HG03139 (cell line): ENCODE results near the gene KIF6.

Experiments used
- ATAC-seq: cut with Tn5 transposase; IDR thresholded peaks from one replicate; pipeline ENCODE4 v1.9.1; 2021; ENCODE audit not compliant: unreplicated experiment

KIF6 gene, protein sequence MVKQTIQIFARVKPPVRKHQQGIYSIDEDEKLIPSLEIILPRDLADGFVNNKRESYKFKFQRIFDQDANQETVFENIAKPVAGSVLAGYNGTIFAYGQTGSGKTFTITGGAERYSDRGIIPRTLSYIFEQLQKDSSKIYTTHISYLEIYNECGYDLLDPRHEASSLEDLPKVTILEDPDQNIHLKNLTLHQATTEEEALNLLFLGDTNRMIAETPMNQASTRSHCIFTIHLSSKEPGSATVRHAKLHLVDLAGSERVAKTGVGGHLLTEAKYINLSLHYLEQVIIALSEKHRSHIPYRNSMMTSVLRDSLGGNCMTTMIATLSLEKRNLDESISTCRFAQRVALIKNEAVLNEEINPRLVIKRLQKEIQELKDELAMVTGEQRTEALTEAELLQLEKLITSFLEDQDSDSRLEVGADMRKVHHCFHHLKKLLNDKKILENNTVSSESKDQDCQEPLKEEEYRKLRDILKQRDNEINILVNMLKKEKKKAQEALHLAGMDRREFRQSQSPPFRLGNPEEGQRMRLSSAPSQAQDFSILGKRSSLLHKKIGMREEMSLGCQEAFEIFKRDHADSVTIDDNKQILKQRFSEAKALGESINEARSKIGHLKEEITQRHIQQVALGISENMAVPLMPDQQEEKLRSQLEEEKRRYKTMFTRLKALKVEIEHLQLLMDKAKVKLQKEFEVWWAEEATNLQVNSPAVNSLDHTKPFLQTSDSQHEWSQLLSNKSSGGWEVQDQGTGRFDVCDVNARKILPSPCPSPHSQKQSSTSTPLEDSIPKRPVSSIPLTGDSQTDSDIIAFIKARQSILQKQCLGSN

GRCh38 chr6:39724787-39725631 lies at the start of gene KIF6:
TSS of gene KIF6 (minus strand) at chr6:39725408. CDS start at chr6:39725310, 98 bp downstream.
- peak; percentile 95 for ATAC-seq

GRCh38 chr6:39773782-39774181 lies 48.6 kb upstream of the KIF6 start:
- no peak for ATAC-seq

- ATAC-seq, result no peak
Observed at GRCh38 chr6:39772559-39773273, 47.5 kb upstream of the KIF6 start.

DNA sequence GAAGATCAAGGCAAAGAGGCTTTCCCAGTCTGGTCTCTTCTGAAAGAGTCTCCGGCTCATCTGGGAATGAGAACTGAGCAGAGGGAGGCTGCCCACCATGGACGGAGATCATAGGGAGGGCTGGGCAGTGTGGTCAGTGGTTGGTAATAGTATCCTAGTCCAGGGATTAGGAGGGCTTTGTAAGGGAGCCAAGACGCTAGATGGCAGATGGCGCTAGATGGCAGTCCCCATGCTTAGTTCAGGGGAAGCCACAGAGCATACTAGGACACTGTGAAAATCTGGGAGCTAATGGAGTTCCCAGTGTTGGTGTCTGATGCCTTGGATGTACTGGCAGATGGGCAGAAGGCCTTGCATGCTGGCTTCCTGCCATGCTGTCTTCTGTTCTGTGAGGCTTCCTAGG lies 45.2 kb upstream of the KIF6 start:
- ATAC-seq, result no peak

- ATAC-seq, result no peak
Observed at GRCh38 chr6:39769012-39769411, 43.8 kb upstream of the KIF6 start.

- ATAC-seq, result no peak
Observed at GRCh38 chr6:39765508-39766065, 40.4 kb upstream of the KIF6 start.

DNA sequence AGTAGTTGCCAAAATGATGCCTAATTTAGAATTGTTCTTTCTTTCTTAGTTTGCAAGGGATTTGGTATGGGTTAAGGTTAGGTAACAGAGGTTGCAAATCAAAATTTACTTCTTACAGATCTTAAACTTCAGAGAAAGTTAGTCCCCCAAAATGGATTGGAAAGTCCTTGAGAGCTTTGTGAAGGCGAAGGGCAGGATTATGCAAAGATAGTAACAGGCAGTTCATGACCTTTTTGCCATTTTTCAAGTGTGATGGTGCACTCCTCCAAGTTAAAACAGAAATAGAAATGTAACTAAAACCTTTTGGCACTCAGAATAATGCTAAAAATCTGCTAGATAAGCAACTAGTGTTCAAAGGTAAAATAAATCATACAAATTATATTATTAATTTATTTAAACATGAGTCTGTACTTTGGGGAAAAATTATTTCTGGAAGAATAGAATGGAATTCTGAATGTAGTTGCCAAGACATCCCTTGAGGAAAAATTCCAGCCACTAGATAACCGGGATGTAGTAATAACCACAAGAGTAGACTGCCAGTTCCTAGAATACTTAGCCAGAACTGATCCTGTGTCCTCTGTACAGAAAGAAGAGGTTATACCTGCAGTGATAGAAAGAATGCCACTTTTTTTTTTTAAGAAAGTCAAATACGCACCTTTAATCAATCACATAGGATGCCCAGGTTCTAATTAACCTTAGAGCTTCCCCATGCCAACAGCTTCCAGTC lies 35.2 kb upstream of the KIF6 start:
- ATAC-seq, result no peak

DNA sequence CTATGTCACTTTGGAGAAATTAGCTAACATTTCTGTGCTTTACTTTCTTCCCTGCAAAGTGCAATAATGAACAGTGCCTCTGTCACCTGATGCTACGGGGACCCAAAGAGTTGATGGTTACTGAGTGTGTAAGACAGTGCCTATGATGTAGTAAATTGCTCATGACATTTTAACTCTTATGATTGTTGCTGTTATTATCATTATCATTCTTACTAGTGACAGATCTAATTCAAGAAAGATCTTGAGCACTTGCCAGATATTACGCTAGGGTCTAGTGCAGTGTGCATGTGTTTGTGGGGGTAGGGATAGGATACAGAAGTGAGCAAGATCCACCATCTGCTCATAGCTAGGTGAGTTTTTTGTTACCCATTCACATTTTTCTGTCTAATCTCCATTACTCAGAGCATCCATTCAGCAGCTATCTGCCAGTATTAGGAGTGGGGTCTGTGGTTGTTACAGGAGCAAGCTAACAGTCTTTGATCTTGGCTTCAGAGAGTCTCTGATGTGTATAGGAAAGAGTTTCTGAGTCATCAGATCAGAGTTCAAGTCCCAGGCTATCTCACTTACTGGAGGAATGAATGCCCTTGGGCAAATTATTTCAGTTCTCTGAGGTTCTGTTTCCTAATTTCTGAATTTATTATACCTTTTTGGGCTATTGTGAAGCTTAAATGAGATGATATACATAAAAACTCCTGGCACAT lies 33.8 kb upstream of the KIF6 start:
- no peak for ATAC-seq

DNA sequence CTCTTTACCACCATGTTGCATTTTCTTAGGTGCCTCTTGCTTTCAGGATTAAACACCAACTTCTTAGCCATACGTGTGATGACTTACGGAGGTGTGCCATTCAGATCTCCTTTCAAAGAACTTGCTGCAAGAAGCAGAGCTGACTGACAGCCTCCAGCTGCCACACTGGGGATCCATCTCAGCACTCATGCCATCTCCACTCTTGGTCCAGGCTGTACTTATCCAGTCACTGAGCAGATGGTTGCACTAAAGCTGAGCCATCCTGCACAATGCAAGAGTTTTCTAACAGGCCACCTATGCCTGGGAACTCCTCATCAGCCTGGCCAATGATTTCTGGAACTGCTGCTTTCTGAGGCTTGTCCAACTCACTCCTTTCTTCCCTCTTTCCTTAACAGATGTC lies 31.4 kb upstream of the KIF6 start:
- no peak for ATAC-seq

- no peak for ATAC-seq
Observed at GRCh38 chr6:39755231-39755630, 30.0 kb upstream of the KIF6 start.

DNA sequence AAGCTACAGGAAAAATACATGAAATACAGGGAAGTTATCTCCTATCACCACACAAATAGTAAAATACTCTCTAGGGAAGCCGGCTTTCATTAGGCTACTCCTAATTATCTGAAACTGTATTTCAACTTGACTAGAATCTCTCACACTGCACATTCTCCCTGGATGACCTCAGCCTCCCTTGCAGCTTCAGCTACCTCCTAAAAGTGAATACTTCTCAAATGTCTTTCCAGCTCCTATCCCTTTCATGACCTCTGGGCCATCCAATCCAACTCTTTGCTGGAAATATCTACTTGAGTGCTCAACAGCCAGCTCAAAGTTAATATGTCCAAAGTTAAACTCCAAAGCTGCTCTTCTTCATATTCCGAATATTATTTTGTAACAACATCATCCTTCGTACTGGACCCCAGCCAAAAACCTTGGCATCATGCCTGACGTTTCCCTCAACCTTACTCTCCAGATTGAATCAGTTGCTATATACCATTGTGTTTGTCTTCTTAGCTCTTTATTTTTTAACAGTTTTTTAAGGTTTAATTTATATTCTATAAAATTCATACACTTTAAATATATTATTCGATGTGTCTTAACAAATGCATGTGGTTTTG lies 29.4 kb upstream of the KIF6 start:
- ATAC-seq, result no peak

DNA sequence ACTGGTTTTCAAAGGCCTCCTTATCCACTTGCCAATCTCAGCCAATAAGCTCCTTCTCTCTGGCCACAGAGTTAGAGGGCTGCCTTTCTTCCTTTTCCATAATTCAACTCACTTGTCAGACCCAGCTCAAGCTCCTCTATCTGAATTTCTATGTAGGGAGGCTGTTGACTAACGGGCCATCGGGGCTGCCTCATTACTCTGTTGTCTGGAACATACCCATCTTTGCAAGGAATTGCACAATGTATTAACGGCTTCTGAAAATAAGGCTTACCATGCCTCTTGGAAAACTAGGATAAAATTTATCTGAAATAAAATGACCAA lies 28.5 kb upstream of the KIF6 start:
- ATAC-seq, result no peak

DNA sequence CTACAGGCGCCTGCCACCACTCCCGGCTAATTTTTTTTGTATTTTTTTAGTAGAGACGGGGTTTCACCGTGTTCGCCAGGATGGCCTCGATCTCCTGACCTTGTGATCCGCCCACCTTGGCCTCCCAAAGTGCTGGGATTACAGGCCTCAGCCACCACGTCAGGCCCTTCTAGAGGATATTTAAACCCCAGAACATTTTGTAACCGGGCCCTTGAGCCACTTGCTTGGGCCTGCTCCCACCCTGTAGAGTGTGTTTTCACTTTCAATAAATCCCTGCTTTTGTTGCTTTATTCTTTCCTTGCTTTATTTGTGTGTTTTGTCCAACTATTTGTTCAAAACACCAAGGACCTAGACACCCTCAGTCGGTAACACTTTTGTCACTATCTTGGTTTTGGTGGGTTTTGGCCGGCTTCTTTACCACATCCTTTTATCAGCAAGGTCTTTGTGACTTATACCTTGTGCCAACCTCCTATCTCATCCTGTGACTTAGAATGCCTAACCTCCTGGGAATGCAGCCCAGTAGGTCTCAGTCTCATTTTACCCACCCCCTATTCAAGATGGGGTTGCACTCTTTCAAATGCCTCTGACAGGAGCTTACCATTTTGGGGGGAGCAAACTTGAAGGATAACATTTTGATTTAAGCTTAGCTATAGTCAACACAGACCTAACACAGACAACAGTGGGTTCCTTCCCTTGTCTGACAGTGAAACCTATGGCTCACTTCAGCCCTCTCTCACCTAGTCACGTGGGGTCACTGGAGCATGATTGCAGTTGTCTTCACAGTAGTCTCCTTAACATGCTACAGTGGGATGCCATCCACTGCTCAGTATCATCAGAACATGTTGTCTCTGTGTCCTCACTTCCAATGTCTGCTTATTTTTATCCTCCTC lies 27.9 kb upstream of the KIF6 start:
- no peak for ATAC-seq

DNA sequence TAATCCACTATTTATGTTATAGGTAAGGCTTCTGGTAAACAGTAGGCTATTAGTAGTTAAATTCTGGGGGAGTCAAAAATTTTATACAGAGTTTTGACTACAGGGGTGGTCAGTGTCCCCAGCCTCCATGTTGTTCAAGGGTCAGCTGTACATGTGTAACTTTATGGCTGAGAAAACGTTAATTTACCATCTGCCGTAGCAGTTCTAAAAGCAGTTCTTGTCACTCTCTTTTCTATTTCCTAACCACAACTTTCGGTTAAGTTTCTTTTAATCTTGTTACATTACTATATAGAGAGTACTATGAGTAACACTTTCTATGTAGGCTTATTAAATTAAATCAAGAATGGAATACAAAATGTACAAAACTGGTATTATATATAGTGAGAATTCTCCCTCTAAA lies 21.6 kb upstream of the KIF6 start:
- no peak for ATAC-seq

DNA sequence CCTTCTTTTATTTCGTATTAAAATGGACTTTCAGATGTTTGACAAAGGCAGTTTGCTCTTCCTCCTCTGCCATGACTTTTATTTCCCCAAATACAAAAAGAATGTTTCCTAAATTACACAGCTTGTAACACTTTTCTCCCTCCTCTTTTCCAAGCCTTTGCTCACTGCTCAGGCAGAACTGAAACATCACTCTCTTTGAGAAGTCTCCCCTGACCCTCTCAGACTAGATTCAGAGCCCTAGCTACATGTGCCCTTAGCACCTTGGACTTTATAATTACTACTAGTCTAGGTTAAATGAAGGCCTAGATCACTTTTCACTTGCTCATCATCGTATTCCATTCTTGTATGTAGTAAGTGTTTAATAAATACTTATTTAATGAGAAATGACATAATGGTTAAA lies 8.5 kb upstream of the KIF6 start:
- ATAC-seq, result no peak

GRCh38 chr6:39731565-39731964 lies 6.4 kb upstream of the KIF6 start:
- ATAC-seq, result no peak

DNA sequence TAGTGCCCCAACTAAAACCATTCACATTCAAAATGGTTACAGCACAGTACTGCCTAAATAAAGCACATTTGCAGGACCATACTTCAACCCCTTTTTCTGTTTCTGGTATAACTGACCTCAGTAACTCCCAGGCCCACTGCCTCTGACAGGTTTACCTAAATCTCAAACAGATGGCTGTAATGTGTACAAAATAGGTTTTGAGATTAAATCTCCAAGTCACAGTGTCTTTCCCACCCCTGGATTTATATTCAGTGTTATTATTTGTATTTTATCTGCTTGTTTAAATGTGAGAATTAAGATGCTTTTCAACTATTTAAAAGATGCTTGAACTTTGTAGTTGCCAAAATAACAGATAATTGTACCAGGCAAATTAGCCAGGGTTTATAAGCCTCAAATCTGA lies 4.7 kb upstream of the KIF6 start:
- ATAC-seq, result no peak

DNA sequence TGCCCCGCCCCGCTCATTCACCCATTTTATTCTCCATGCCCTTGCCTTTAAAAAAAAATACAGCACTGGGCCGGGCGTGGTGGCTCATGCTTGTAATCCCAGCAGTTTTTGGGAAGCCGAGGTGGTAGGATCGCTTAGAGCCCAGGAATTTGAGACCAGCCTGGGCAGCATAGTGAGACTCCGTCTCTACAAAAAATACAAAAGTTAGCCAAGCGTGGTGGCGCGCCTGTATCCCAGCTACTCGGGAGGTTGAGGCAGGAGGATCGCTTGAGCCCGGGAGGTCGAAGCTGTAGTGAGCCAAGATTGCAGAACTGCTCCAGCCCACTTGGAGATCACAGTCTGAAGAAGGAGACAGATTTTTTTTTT lies 407 bp upstream of the KIF6 start:
- no peak for ATAC-seq
